ENCODE data around the gene MARCHF6.
"Not testable (repeated sequence)": the region's sequence is repeated elsewhere in the genome, so short reads cannot be mapped to it uniquely, and the experiment has no call there.

MARCHF6 gene, protein sequence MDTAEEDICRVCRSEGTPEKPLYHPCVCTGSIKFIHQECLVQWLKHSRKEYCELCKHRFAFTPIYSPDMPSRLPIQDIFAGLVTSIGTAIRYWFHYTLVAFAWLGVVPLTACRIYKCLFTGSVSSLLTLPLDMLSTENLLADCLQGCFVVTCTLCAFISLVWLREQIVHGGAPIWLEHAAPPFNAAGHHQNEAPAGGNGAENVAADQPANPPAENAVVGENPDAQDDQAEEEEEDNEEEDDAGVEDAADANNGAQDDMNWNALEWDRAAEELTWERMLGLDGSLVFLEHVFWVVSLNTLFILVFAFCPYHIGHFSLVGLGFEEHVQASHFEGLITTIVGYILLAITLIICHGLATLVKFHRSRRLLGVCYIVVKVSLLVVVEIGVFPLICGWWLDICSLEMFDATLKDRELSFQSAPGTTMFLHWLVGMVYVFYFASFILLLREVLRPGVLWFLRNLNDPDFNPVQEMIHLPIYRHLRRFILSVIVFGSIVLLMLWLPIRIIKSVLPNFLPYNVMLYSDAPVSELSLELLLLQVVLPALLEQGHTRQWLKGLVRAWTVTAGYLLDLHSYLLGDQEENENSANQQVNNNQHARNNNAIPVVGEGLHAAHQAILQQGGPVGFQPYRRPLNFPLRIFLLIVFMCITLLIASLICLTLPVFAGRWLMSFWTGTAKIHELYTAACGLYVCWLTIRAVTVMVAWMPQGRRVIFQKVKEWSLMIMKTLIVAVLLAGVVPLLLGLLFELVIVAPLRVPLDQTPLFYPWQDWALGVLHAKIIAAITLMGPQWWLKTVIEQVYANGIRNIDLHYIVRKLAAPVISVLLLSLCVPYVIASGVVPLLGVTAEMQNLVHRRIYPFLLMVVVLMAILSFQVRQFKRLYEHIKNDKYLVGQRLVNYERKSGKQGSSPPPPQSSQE

DNA sequence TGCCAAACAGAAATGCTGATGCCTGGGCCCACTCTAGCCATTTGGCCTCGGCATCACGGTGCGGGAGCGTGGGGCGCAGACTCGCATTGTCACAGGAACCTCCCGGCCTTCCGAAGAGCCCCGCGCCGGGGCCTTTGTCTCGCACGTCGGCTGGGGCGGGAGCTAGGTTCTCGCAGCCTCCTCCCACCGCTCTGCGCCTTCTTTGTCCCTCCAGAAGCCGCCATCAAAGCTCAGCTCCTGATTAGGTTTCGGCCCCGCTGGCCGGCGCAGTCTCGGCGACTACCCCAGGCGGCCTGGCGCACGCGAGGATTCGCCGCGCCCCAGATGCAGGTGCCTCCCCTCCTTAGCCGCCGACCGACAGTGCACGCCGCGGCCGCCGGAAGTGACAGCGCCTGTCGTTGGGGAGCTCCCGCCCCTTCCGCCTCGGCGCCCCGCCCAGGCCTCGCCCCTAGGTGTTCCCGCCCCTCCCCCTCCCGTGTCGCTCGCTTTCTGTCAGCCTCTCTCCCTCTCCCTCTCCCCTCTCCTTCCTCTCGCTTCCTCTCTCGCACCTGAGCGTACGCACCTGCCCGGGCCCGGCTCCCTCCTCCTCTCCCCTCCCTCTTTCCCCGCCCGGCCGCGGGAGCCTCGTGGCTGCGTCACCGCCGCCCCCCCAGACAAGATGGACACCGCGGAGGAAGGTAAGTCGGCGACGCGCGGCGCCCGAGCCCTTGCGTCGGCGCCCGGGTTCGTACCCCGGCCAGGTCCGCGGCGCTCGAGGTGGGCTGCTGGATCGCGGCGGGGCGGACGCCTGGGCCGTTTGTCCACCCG is at the start of gene MARCHF6:
TSS of gene MARCHF6 (plus strand) at position 455 of the 807 bp plus-strand sequence. CDS start at position 659, 204 bp downstream.
- H3K4me3 ChIP-seq (ENCODE audit: low read length), result peak within 1 kb of the TSS; percentile 95
- H3K27me3 ChIP-seq (replicated peaks; ENCODE audit: control insufficient read depth, insufficient read depth, low read length), result no peaks in the 10 kb centered on the region
- peaks cover 39% of the 10 kb centered on the region for H3K4me1 ChIP-seq (ENCODE audit: control insufficient read depth, insufficient read depth, low read length)
- DNase-seq (ENCODE audit: low read depth), result peak; percentile 97
- H3K9me3 ChIP-seq (ENCODE audit: control insufficient read depth, low read length), result no peaks in the 10 kb centered on the region
- peak within 1 kb of the TSS; percentile 92 for H3K9ac ChIP-seq (ENCODE audit: low read length)
- no peaks in the 10 kb centered on the region for H3K36me3 ChIP-seq (ENCODE audit: control insufficient read depth, insufficient read depth, low read length, severe bottlenecking)

DNA sequence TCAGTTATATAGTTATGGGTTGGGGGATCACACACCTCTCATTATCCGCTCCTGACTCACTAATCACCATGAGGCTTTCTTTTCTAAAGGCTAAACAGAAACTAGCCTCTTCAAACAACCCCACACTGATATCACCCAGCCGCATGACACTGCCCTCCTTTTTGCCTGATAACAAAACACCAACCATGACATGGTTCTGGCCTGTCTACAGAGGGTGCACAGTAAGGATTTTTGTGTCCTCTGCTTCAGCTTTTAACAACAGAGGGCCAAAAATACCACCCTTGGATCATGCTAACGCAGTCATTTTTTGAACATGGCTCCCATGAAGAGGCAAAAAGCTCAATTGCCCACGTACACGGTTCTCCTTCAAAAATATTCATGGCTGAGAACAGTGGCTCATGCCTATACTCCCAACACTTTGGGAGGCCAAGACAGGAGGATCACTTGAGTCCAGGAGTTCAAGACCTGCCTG is 49.8 kb upstream of the MARCHF6 start:
- DNase-seq (ENCODE audit: low read depth), result no peak
- H3K36me3 ChIP-seq (ENCODE audit: control insufficient read depth, insufficient read depth, low read length, severe bottlenecking), result peaks cover 8% of the 10 kb centered on the region
- no peak overlapping the region for H3K9ac ChIP-seq (ENCODE audit: low read length)
- H3K27me3 ChIP-seq (replicated peaks; ENCODE audit: control insufficient read depth, insufficient read depth, low read length), result no peaks in the 10 kb centered on the region
- H3K4me1 ChIP-seq (ENCODE audit: control insufficient read depth, insufficient read depth, low read length), result peaks cover 13% of the 10 kb centered on the region
- H3K4me3 ChIP-seq (ENCODE audit: low read length), result no peak overlapping the region
- H3K9me3 ChIP-seq (ENCODE audit: control insufficient read depth, low read length), result no peaks in the 10 kb centered on the region

GRCh38 chr5:10304932-10305331 is 48.6 kb upstream of the MARCHF6 start:
- H3K9me3 ChIP-seq (ENCODE audit: control insufficient read depth, low read length), result no peaks in the 10 kb centered on the region
- H3K4me1 ChIP-seq (ENCODE audit: control insufficient read depth, insufficient read depth, low read length), result peaks cover 14% of the 10 kb centered on the region
- no peak overlapping the region for H3K9ac ChIP-seq (ENCODE audit: low read length)
- H3K27me3 ChIP-seq (replicated peaks; ENCODE audit: control insufficient read depth, insufficient read depth, low read length), result no peaks in the 10 kb centered on the region
- H3K4me3 ChIP-seq (ENCODE audit: low read length), result no peak overlapping the region
- peaks cover 2% of the 10 kb centered on the region for H3K36me3 ChIP-seq (ENCODE audit: control insufficient read depth, insufficient read depth, low read length, severe bottlenecking)
- DNase-seq (ENCODE audit: low read depth), result no peak

GRCh38 chr5:10306114-10306513 is 47.4 kb upstream of the MARCHF6 start:
- H3K4me3 ChIP-seq (ENCODE audit: low read length), result peak overlapping the region; percentile 88
- H3K36me3 ChIP-seq (ENCODE audit: control insufficient read depth, insufficient read depth, low read length, severe bottlenecking), result no peaks in the 10 kb centered on the region
- peaks cover 26% of the 10 kb centered on the region for H3K4me1 ChIP-seq (ENCODE audit: control insufficient read depth, insufficient read depth, low read length)
- no peaks in the 10 kb centered on the region for H3K27me3 ChIP-seq (replicated peaks; ENCODE audit: control insufficient read depth, insufficient read depth, low read length)
- DNase-seq (ENCODE audit: low read depth), result no peak
- peak overlapping the region; percentile 91 for H3K9ac ChIP-seq (ENCODE audit: low read length)
- no peaks in the 10 kb centered on the region for H3K9me3 ChIP-seq (ENCODE audit: control insufficient read depth, low read length)

DNA sequence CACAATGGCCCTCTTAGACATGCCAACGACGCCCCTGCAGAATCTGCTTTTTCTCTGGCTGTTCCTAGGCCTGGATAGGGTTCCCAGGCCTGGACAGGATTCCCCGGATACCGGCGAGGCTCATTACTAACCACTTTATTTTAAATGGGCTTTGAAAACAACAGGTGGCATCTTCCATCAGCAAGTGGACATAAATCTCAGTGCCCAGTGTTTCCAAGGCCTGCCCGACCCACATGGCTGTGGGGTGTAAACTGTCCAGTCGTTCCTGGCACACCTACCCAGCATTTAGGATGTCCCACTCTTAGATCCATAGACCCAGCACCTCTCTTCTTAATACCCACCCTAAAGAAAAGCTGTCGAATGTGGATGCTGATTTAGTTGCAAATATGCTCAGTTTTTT is 46.7 kb upstream of the MARCHF6 start:
- H3K4me1 ChIP-seq (ENCODE audit: control insufficient read depth, insufficient read depth, low read length), result peaks cover 26% of the 10 kb centered on the region
- H3K4me3 ChIP-seq (ENCODE audit: low read length), result peak overlapping the region; percentile 88
- DNase-seq (ENCODE audit: low read depth), result no peak
- H3K36me3 ChIP-seq (ENCODE audit: control insufficient read depth, insufficient read depth, low read length, severe bottlenecking), result no peaks in the 10 kb centered on the region
- no peaks in the 10 kb centered on the region for H3K9me3 ChIP-seq (ENCODE audit: control insufficient read depth, low read length)
- H3K27me3 ChIP-seq (replicated peaks; ENCODE audit: control insufficient read depth, insufficient read depth, low read length), result no peaks in the 10 kb centered on the region
- H3K9ac ChIP-seq (ENCODE audit: low read length), result peak overlapping the region; percentile 91

GRCh38 chr5:10307206-10308148 is 46.0 kb upstream of the MARCHF6 start, which contains the start of gene CMBL:
Gene CMBL (minus strand): TSS chr5:10307902. CDS start chr5:10290762, 17,140 bp downstream.
- peak; percentile 81 for DNase-seq (ENCODE audit: low read depth)
- H3K9ac ChIP-seq (ENCODE audit: low read length), result peak within 1 kb of the TSS; percentile 91
- peaks cover 26% of the 10 kb centered on the region for H3K4me1 ChIP-seq (ENCODE audit: control insufficient read depth, insufficient read depth, low read length)
- peak within 1 kb of the TSS; percentile 88 for H3K4me3 ChIP-seq (ENCODE audit: low read length)
- no peaks in the 10 kb centered on the region for H3K9me3 ChIP-seq (ENCODE audit: control insufficient read depth, low read length)
- no peaks in the 10 kb centered on the region for H3K36me3 ChIP-seq (ENCODE audit: control insufficient read depth, insufficient read depth, low read length, severe bottlenecking)
- no peaks in the 10 kb centered on the region for H3K27me3 ChIP-seq (replicated peaks; ENCODE audit: control insufficient read depth, insufficient read depth, low read length)

- no peak overlapping the region for H3K9ac ChIP-seq (ENCODE audit: low read length)
- peaks cover 26% of the 10 kb centered on the region for H3K4me1 ChIP-seq (ENCODE audit: control insufficient read depth, insufficient read depth, low read length)
- H3K27me3 ChIP-seq (replicated peaks; ENCODE audit: control insufficient read depth, insufficient read depth, low read length), result no peaks in the 10 kb centered on the region
- DNase-seq (ENCODE audit: low read depth), result no peak
- H3K9me3 ChIP-seq (ENCODE audit: control insufficient read depth, low read length), result no peaks in the 10 kb centered on the region
- no peaks in the 10 kb centered on the region for H3K36me3 ChIP-seq (ENCODE audit: control insufficient read depth, insufficient read depth, low read length, severe bottlenecking)
- no peak overlapping the region for H3K4me3 ChIP-seq (ENCODE audit: low read length)
Measured at GRCh38 chr5:10308844-10309243, 44.7 kb upstream of the MARCHF6 start.

DNA sequence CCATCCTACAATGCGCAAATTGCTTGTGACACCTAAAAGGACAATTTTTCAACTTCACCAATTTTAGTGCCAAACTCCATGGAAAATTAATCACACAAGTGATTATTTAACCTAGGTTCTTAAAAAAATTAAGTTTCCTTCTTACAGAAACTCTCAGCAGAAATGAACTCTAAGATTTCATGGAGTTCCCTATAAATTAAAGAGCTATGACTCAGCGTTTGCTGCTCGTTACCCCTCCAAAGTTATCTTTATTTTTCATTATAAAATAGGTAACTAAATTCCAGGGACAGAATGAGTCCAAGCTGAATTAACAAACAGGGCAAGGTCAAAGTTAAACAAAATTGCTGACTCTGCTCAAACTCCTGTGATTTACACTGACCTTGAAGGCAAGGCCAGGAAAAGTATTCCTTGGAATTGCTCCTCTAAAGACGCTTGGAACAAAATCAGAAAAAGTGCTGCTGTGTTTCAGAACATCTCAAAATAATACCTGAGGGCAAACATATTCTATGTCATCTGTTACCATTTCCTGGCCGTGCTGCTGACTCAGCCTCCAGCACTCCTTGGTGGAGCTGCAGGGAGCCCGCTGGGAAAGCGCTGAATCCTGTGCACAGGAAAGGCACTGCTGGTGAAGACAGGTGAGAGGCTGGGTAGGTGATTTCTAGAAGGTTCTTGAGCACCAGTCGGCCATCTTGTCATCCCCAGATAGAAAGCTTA is 43.3 kb upstream of the MARCHF6 start:
- no peaks in the 10 kb centered on the region for H3K36me3 ChIP-seq (ENCODE audit: control insufficient read depth, insufficient read depth, low read length, severe bottlenecking)
- H3K9me3 ChIP-seq (ENCODE audit: control insufficient read depth, low read length), result no peaks in the 10 kb centered on the region
- H3K4me3 ChIP-seq (ENCODE audit: low read length), result no peak overlapping the region
- H3K27me3 ChIP-seq (replicated peaks; ENCODE audit: control insufficient read depth, insufficient read depth, low read length), result no peaks in the 10 kb centered on the region
- peaks cover 26% of the 10 kb centered on the region for H3K4me1 ChIP-seq (ENCODE audit: control insufficient read depth, insufficient read depth, low read length)
- no peak overlapping the region for H3K9ac ChIP-seq (ENCODE audit: low read length)
- DNase-seq (ENCODE audit: low read depth), result peak; percentile 71

GRCh38 chr5:10310835-10311570 is 42.5 kb upstream of the MARCHF6 start:
- peaks cover 24% of the 10 kb centered on the region for H3K4me1 ChIP-seq (ENCODE audit: control insufficient read depth, insufficient read depth, low read length)
- H3K9me3 ChIP-seq (ENCODE audit: control insufficient read depth, low read length); H3K27me3 ChIP-seq (replicated peaks; ENCODE audit: control insufficient read depth, insufficient read depth, low read length); H3K9ac ChIP-seq (ENCODE audit: low read length); H3K36me3 ChIP-seq (ENCODE audit: control insufficient read depth, insufficient read depth, low read length, severe bottlenecking); H3K4me3 ChIP-seq (ENCODE audit: low read length): not testable (repeated sequence)
- peak; percentile 41 for DNase-seq (ENCODE audit: low read depth)

Measured in adipocyte (in vitro differentiated cells).